Renal pelvis (tissue), 4 donors: ENCODE results near the gene MTMR6. TPM values are rescaled to one million over a fixed set of nuclear protein-coding genes. Genes with fewer than 3 reads are reported as not detected.

Source experiments
- DNase-seq: peaks from one replicate; pipeline ENCODE4 v3.0.0-alpha.2; 2013
- polyA plus RNA-seq, 3 donors: library from polyadenylated mRNA; unstranded; fragments of 120-200 nt; gene quantifications; one replicate each; pipeline ENCODE4 v1.2.1, GENCODE V29; 2013; ENCODE audit not compliant: insufficient read length in 3 of 3

The MTMR6 gene
- polyA plus RNA-seq, 3 donors = 15.2 to 18.9 (median 16.4) TPM

DNA sequence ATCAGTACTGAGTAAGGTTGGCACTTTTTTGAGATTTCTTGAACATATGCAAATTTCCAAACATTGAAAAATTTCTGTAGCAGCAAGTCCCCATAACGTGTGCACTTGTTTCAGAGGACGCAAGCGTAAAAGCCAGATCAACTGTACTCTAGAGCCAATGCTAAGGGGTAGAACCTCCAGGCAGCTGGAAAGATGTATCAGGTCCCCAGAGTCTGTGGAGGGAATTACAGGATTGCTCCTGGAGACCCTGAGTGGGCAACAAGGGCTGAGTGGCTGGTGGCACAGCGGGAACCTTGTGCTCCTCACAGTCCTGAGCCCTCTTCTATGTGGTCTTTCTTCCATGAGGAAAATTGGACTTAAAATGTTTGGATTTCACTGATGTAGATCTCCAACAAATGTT is 61.3 kb downstream of the MTMR6 start:
- DNase-seq = no peak

DNA sequence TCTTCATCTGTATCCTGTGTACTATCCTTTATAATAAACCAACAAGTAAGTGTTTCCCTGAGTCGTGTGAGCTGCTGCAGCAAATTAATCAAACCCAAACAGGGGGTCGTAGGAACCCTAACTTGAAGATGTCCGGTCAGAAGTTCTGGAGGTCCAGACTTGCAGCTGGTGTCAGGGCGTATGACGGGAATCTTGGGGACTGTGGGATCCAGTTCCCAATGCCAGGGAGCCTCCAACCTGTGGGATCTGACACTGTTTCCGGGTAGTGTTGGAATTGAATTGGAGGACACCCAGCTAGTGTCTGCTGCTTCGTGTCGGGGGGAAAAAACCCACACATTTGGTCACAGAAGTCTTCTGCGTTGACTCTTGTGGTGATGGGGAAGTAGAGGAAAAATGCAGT is 63.1 kb downstream of the MTMR6 start:
- no peak for DNase-seq

DNA sequence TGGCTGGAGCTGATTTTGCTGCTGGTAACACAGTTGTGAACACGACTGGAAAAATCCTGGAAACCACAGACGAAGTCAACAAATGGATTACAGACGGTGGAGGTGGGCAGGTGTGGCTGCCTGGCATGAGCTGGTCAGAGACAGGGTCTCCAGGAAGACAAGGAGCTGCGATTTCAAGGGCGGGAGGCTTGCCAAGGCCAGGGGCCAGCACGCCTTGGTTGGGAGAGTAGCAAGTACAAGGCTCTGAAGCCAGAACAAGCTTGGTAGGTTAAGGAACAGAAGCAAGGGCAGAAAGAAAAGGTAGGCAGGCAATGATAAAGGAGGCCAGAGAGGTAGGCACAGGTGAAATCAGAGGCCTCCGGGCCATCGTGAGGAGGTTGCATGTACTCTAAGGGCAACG is 64.5 kb downstream of the MTMR6 start:
- no peak for DNase-seq

DNA sequence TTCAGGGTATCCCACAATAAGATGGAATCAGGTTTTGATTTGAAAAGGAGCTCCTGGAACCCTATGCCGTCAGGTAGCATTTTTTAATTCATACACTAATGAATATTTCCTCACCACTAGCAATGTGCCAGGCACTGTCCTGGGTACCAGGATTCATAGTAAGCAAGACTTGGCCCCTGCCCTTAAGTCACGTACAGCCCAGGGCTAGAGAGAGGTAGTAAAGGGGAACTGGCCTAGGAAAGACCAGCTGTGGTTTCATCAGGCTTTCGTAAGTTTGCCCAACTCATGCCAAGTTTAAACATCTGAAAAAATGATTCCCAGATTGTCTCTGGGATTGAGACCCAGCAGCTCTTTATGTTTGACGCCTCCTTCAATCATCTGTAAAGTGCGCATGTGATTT is 69.3 kb downstream of the MTMR6 start:
- DNase-seq = no peak

DNA sequence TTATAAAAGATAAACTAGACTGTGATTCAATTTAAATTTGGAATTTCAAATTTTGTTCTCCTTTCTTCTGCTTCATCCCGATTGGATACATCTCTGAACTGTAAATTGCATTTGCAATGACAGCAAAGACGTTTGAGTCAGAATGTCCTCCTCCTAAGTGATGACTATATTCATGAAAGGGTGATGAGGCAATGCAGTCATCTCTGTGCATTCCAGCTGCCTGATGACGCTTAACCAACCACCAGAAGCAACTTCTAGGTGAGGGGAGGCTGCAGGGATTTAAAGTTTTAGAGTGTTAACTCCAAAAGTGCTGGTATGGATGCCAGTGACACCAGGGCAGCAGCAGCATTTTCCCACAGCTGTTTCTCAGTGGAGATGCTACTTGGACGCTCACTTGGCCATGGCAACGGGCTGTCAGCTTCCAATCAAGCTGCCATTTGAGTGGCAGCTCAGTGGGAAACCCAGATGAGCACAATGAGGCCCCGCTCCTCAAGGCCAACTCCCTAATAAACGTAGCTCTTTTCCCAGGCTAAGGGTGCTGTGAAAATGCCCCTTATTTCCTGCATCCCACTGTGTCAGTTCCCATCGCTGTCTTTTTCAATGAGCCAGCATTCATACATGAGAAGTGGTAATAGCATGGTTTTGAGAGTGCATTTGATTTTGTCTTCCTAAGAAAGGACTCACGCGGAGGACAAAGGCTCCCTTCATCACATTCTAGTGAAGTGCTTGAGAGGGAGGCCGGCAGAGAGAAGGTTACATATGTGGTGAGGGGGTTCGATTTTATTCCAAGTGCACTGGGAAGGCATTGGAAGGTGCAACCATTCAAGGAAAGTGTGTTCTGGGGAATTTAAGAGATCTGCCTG is 70.0 kb downstream of the MTMR6 start:
- peak; percentile 24 for DNase-seq

DNA sequence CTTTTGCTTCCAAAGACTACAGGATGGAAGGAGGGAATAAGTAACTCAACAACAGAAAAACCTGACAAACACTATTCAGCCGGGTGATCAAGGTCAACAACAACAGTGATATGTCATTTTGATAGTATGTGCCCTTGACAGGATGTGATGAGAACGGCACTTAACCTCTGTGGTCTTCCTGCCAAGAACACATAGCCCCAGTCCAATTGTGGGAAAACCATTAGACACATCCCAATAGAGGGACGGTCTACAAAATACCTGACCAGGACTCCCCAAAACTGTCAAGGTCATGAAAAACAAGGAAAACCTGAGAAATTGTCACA is 72.1 kb downstream of the MTMR6 start:
- DNase-seq = peak; percentile 12

DNA sequence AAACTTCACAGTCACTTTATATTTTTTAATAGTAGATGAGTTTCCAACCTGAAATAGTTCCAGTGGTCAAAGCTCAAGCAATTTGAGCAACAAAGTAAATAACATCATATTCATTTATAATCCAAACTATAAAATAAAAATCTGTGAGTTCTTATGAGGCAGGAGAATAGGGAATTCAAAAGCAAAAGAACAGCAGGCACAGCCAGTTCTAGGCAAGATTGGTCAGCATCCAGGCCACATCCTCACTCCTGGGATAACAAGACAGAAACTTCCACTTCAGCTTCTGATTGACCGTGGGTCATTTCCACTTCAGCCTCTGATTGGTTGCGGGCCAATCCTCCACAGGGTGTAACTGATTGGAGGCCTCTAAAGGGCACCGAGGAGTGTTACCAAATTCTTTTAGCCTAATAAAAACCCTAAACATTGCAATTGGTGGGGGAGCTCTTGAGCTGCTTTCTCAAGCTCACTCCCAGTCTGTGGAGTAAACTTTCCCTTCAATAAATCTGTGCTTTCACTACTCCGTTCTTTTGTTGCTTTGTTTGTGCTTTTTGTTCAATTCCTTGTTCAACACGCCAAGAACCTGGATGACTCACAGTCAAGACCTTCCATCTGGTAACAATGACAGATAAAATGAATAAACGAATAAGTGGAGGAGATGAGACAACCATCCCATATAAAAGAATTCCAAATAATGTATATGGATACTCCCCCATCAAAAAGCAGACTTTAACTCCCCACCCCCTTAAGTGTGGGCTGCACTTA is 72.6 kb downstream of the MTMR6 start:
- DNase-seq = no peak

DNA sequence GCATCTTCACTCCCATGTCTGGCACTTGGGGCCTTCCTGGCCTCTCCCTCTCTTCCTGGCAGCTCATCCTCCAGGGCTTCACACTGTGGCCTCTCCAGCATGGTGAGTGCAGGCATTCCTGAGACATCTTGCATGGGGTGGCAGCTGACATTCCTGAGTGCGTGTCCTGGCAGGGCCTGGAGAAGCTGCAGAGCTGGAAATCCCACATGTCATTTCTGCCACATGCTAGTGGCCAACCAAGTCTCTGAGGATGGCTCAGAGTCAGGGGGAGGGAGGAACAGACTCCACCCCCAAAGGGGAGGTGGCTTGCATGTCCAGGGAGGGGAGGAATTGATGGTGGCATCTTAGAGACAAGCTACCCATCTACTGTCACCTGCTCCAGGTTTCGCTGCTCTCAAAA is 73.6 kb downstream of the MTMR6 start:
- no peak for DNase-seq

DNA sequence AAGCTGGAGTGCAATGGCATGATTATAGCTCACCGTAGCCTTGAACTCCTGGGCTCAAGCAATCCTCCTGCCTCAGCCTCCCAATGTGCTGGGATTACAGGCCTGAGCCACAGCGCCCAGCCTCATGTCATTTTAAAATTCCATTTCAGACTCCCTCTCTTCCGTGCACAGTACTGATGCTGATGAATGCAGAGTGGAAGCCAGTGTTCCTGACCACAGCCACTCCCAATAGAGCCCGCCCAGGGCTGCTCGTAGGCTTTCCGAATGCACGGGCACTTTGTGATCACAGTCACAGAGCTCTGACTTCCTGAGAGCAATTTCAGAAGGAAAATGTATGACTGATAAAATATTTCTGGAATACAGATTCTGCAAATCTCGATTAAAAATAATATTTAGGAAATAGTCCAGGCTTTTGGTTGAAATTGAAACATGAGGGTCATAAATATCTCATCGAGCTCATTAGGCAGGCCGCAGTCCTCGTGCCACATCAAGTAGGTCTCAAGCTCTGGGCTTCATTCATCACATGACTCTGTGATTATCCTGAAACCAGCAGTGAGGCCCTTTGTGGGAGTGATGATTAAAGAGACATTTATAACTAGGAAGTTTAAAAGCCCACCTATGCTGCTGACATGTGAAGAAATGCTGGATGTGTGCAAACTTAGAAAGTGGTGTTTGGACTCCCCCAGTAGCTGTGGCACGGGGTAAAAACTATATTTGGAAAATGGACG is 76.3 kb downstream of the MTMR6 start:
- DNase-seq = no peak

DNA sequence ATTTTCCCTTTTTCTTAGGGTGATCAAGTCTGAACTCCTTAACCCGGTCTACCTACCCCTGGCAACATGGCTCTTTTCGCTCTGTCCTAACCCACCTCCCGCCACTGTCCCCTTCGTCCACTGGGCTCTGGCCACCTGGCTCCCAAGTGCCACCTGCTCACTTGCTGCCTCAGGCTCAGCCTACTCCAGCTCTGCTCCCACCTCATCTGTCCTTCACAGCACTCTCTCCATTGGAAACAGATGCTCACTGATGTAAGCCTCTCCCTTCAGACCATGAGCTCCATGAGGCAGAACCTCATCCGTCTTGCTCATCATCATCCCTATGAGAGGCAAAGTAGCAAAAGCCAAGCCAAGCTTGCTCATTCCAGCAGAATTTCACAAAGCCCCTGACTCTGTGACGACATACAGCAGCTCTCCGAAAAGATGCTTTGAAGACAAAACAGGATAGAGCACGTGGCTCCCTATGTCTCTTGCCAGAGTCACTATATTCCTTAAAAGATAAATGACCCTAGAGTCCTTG is 79.9 kb downstream of the MTMR6 start:
- no peak for DNase-seq

DNA sequence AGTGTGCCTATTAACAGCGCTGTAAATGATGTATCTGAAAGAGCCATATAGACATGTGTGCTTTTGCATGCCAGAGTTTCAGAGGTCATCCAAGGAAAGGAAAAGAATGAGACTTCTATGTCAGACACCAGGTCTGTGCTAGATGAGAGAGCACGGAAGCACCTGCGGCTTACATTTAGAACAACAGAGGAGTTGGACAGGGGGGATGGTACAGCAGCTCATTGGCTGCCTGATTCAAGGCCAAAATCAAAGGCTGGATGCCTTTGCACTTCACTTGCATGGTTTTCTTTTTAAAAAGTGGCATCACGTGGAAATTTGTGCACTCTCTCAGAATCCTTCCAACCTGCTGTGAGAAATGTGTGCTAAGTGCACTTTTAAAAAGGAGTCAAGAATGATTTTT is 82.4 kb downstream of the MTMR6 start:
- DNase-seq = no peak

DNA sequence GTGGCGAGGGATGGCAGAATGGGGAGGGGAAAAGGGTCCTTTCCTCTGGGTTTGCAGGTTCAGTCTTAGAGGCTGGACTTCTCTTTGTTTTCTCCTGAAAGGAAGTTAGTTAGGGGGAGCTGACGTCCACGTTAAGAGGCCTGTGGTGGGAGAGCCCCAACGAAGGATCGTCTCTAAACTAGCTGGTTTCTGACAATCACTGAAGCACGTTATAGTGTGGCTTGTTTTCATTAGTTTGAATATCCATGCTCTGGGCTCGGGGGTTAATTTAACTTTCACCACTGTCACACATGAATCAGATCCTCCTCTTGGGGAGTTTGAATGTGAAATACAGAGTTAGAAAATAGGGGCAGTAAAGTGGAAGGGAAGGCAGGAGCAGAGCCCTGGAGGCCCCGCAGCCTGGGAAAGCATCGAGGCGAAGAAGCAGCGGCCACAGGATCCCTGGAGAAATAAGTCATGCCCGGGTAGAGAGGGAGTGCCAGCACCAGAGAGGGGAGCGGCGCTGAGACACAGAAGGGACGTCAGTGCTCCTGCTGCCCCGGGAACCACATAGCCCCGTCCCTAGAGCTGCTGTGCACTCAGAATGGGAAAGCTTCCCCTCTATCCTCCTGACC is 84.1 kb downstream of the MTMR6 start:
- DNase-seq = peak; percentile 33

DNA sequence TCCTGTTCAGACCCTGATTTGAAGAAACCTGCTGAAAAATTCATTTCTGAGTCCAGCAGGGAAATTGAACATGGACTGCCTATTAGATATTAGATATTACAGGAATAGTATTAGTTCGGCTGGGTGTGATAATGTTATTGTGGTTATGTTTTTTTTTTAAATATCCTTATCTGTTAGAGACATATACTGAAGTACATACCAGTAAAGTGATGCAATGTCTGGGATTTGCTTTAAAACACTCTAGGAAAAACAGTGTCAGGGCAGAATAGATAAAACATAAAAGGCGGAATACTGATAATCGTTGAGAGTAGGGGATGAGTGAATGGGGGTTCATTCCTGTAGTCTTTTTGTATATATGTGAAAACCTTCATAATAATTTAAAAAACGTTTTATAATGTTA is 86.5 kb downstream of the MTMR6 start:
- no peak for DNase-seq

DNA sequence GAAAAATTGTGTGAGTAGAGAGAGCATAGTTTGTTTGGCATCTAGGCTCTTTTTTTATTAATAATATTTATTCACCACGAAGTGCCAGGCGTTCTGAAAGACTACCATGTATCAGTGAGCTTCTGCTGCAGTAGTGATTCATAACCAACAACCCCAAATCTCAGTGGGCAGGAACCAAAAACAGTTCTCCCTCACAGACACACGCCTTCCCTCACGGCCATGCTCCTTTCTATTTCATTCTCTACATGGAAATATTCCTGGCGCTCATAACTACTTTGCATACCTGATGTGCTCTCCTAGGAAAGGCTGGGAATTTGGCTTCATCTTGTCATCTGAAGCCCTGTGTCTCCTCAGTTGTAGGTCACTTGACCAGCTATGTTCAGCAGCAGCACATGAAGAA is 88.6 kb downstream of the MTMR6 start:
- DNase-seq = no peak

DNA sequence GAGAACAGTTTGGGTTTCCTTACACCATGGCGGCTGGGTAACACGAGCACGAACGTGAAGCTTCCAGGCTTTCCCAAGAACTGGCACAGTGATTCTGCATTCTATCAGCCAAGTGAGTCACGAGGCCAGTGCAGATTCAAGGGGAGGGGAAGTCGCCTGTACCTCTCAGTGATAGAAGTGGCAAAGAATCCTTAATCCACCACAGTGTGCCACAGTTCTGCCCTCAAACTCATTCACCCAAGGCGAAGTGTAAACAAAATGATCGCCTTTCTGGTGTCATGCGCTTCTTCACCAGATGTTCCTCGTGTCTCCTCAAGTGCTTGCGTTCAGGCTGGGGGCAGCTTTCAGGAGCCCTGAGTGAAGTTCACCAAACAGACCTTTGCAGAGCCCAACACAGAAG is 90.3 kb downstream of the MTMR6 start:
- no peak for DNase-seq

Other genes starting within 250 kb of the MTMR6 start
- 1 to 10 TPM in 1 of 3 donors, under 1 TPM in 2; 0.73 to 1.1 (median 0.83) TPM for gene PABPC3, start 191.4 kb downstream of the MTMR6 start, polyA plus RNA-seq
- under 1 TPM; 0.31 to 0.43 (median 0.40) TPM for gene AMER2, start 115.2 kb downstream of the MTMR6 start, polyA plus RNA-seq
- gene NUP58, start 14.1 kb upstream of the MTMR6 start, polyA plus RNA-seq = 10 to 100 TPM; 33.9 to 56.3 (median 56.1) TPM
- 1 to 10 TPM; 4.8 to 5.4 (median 5.1) TPM for gene ATP8A2, start 84.5 kb upstream of the MTMR6 start, polyA plus RNA-seq